GM19043 (cell line): ENCODE results near the gene ADSS1.

Experiments used
- ATAC-seq: cut with Tn5 transposase; IDR thresholded peaks from one replicate; pipeline ENCODE4 v1.9.1; 2021; ENCODE audit warnings: low read depth; ENCODE audit not compliant: unreplicated experiment

The ADSS1 gene

GRCh38 chr14:104757681-104758392 is 33.8 kb downstream of the ADSS1 start:
- ATAC-seq = no peak

GRCh38 chr14:104758981-104759969 is 35.2 kb downstream of the ADSS1 start:
- no peak for ATAC-seq

GRCh38 chr14:104765517-104765916 is 41.5 kb downstream of the ADSS1 start:
- ATAC-seq = no peak

GRCh38 chr14:104766256-104766862 is 42.3 kb downstream of the ADSS1 start:
- ATAC-seq = no peak

- ATAC-seq = no peak
Observed at GRCh38 chr14:104766863-104767633, 43.0 kb downstream of the ADSS1 start.

- ATAC-seq = no peak
Observed at GRCh38 chr14:104767634-104767918, 43.5 kb downstream of the ADSS1 start.

GRCh38 chr14:104768437-104769323 is 44.7 kb downstream of the ADSS1 start:
- peak; percentile 84 for ATAC-seq

- no peak for ATAC-seq
Observed at GRCh38 chr14:104769324-104770071, 45.5 kb downstream of the ADSS1 start.

GRCh38 chr14:104770072-104770579 is 46.1 kb downstream of the ADSS1 start:
- no peak for ATAC-seq

GRCh38 chr14:104770851-104771272 is 46.8 kb downstream of the ADSS1 start:
- ATAC-seq = no peak

- ATAC-seq = no peak
Observed at GRCh38 chr14:104771374-104771773, 47.3 kb downstream of the ADSS1 start.

GRCh38 chr14:104771918-104772706 is 48.1 kb downstream of the ADSS1 start:
- no peak for ATAC-seq

GRCh38 chr14:104772707-104773504 is 48.9 kb downstream of the ADSS1 start:
- no peak for ATAC-seq

- ATAC-seq = no peak
Observed at GRCh38 chr14:104773505-104774452, 49.8 kb downstream of the ADSS1 start.

GRCh38 chr14:104774453-104775072 is 50.5 kb downstream of the ADSS1 start:
- ATAC-seq = no peak

- ATAC-seq = no peak
Observed at GRCh38 chr14:104775073-104775489, 51.1 kb downstream of the ADSS1 start.
